HCT116 (cell line): Measurements from ENCODE around the gene STON2.

Experiments
- ATF3 ChIP-seq: IDR thresholded peaks from 2 replicates; pipeline ENCODE4 v1.6.1; 2012
- CBX3 ChIP-seq: IDR thresholded peaks from 2 replicates; pipeline ENCODE4 v1.6.1; 2012; ENCODE audit warnings: low read depth
- EZH2 ChIP-seq: fragments of 200-600 bp; sonication (generic); IDR thresholded peaks from 2 replicates; pipeline ENCODE4 v1.6.1; 2017; ENCODE audit warnings: antibody characterized with exemption, mixed run types
- EZH2phosphoT487 ChIP-seq: fragments of 200-600 bp; IDR thresholded peaks from 2 replicates; pipeline ENCODE4 v1.6.1; 2018; ENCODE audit warnings: antibody characterized with exemption, borderline replicate concordance
- POLR2A ChIP-seq: IDR thresholded peaks from 2 replicates; pipeline ENCODE4 v1.7.0; 2011; ENCODE audit warnings: borderline replicate concordance; ENCODE audit not compliant: insufficient read depth, insufficient read length; ENCODE audit errors: extremely low read depth
- POLR2AphosphoS5 ChIP-seq: IDR thresholded peaks from 2 replicates; pipeline ENCODE4 v1.6.1; 2011; ENCODE audit warnings: mild to moderate bottlenecking, low read depth, low read length, moderate library complexity
- RAD21 ChIP-seq: IDR thresholded peaks from 2 replicates; pipeline ENCODE4 v1.6.1; 2012; ENCODE audit warnings: low read depth, mild to moderate bottlenecking
- SIN3A ChIP-seq: IDR thresholded peaks from 2 replicates; pipeline ENCODE4 v1.6.1; 2012; ENCODE audit warnings: low read depth
- SRF ChIP-seq: IDR thresholded peaks from 2 replicates; pipeline ENCODE4 v1.6.1; 2012; ENCODE audit warnings: low read depth
- YY1 ChIP-seq: IDR thresholded peaks from 2 replicates; pipeline ENCODE4 v1.6.1; 2011; ENCODE audit warnings: low read length, low read depth, moderate library complexity, mild to moderate bottlenecking; ENCODE audit not compliant: insufficient replicate concordance; ENCODE audit errors: extremely low read depth
- ZFX ChIP-seq: fragments of 450-650 bp; IDR thresholded peaks from 2 replicates; pipeline ENCODE4 v1.6.1; 2017
- TF ChIP-seq, protein P1 (sequence below), 3 experiments: fragments of 200-600 bp in 1 of 3; sonication (generic) in 1 of 3; IDR thresholded peaks in 2 of 3; conservative IDR thresholded peaks in 1 of 3; 2 replicates each; pipeline ENCODE4 v1.5.1; 2012 to 2017; ENCODE audit warnings: low read depth in 2 of 3, low read length in 2 of 3, antibody characterized with exemption in 1 of 3, borderline replicate concordance in 1 of 3, control low read depth in 1 of 3, mild to moderate bottlenecking in 1 of 3, mixed read lengths in 1 of 3, mixed run types in 1 of 3, moderate library complexity in 1 of 3; ENCODE audit not compliant: insufficient read depth in 1 of 3
- TF ChIP-seq, protein P2 (sequence below): IDR thresholded peaks from 2 replicates; pipeline ENCODE4 v1.6.1; 2012
- TF ChIP-seq, protein P3 (sequence below): IDR thresholded peaks from 2 replicates; pipeline ENCODE4 v1.6.1; 2012; ENCODE audit warnings: low read depth

- TF ChIP-seq EZH2 (no peak), POLR2AphosphoS5 (no peak), POLR2A (no peak), ATF3 (no peak), CBX3 (no peak), ZFX (no peak), EZH2phosphoT487 (no peak), YY1 (no peak), RAD21 (no peak), SRF (no peak), SIN3A (no peak)
- TF ChIP-seq, protein P1, sequence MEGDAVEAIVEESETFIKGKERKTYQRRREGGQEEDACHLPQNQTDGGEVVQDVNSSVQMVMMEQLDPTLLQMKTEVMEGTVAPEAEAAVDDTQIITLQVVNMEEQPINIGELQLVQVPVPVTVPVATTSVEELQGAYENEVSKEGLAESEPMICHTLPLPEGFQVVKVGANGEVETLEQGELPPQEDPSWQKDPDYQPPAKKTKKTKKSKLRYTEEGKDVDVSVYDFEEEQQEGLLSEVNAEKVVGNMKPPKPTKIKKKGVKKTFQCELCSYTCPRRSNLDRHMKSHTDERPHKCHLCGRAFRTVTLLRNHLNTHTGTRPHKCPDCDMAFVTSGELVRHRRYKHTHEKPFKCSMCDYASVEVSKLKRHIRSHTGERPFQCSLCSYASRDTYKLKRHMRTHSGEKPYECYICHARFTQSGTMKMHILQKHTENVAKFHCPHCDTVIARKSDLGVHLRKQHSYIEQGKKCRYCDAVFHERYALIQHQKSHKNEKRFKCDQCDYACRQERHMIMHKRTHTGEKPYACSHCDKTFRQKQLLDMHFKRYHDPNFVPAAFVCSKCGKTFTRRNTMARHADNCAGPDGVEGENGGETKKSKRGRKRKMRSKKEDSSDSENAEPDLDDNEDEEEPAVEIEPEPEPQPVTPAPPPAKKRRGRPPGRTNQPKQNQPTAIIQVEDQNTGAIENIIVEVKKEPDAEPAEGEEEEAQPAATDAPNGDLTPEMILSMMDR (IDR thresholded peaks at IDR 0.05 in 2 of 3, conservative IDR thresholded peaks at IDR 0.05 in 1 of 3; ENCODE audit: borderline replicate concordance in 1 of 3, insufficient read depth in 1 of 3, low read depth in 2 of 3, low read length in 2 of 3), result no peak
- TF ChIP-seq, protein P2, sequence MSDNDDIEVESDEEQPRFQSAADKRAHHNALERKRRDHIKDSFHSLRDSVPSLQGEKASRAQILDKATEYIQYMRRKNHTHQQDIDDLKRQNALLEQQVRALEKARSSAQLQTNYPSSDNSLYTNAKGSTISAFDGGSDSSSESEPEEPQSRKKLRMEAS, result no peak
- TF ChIP-seq, protein P3, sequence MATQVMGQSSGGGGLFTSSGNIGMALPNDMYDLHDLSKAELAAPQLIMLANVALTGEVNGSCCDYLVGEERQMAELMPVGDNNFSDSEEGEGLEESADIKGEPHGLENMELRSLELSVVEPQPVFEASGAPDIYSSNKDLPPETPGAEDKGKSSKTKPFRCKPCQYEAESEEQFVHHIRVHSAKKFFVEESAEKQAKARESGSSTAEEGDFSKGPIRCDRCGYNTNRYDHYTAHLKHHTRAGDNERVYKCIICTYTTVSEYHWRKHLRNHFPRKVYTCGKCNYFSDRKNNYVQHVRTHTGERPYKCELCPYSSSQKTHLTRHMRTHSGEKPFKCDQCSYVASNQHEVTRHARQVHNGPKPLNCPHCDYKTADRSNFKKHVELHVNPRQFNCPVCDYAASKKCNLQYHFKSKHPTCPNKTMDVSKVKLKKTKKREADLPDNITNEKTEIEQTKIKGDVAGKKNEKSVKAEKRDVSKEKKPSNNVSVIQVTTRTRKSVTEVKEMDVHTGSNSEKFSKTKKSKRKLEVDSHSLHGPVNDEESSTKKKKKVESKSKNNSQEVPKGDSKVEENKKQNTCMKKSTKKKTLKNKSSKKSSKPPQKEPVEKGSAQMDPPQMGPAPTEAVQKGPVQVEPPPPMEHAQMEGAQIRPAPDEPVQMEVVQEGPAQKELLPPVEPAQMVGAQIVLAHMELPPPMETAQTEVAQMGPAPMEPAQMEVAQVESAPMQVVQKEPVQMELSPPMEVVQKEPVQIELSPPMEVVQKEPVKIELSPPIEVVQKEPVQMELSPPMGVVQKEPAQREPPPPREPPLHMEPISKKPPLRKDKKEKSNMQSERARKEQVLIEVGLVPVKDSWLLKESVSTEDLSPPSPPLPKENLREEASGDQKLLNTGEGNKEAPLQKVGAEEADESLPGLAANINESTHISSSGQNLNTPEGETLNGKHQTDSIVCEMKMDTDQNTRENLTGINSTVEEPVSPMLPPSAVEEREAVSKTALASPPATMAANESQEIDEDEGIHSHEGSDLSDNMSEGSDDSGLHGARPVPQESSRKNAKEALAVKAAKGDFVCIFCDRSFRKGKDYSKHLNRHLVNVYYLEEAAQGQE, result no peak
Measured at GRCh38 chr14:81416194-81416952, 16.2 kb upstream of the STON2 start.
